GM12878 (cell line): ENCODE data around the gene PRRC2C. TPM values are rescaled to one million over a fixed set of nuclear protein-coding genes. Genes with fewer than 3 reads are reported as not detected.
A peak's percentile ranks its signal among the peaks of the same experiment; 100 is the strongest.

Experiments used
- ATAC-seq: fragments of 200-7000 bp; cut with Tn5 transposase; 3 replicates; pipeline ENCODE4 v1.9.1; 2020; ENCODE audit warnings: mild to moderate bottlenecking, moderate library complexity
- BruUV-seq: library from RNA; stranded (reverse); fragments of 400-500 nt; replicated peaks from 2 replicates; lab custom pipeline; 2021; lab: Mats Ljungman, UMichigan
- CTCF ChIA-PET: fragments of 300-600 bp; sonication (Branson Sonifier 250); formaldehyde crosslinking; extraction: SDS; loops from one replicate; lab custom pipeline; 2021; ENCODE audit warnings: inconsistent platforms; lab: Yijun Ruan, JAX
- POLR2A ChIA-PET: fragments of 350-600 bp; formaldehyde crosslinking; extraction: SDS; loops from one replicate; lab custom pipeline; 2021; ENCODE audit warnings: inconsistent platforms; lab: Charles Lee
- RAD21 ChIA-PET: fragments of 300-600 bp; sonication (Branson Sonifier 250); formaldehyde crosslinking; loops from one replicate; lab custom pipeline; 2023; ENCODE audit warnings: antibody characterized with exemption; ENCODE audit not compliant: unreplicated experiment; lab: Charles Lee
- SMC1A ChIA-PET: fragments of 300-600 bp; sonication (Branson Sonifier 250); formaldehyde crosslinking; loops from one replicate; lab custom pipeline; 2023; ENCODE audit not compliant: unreplicated experiment, uncharacterized antibody; lab: Charles Lee
- DNase-seq: peaks from one replicate; pipeline ENCODE4 v3.0.0-alpha.2; 2011; ENCODE audit warnings: low read depth, low spot score
- FAIRE-seq: peaks from 3 replicates; lab custom pipeline; 2011; peaks lifted over from hg19 to GRCh38; lab: Jason Lieb, UNC
- H2AFZ ChIP-seq: 2 replicates; pipeline ENCODE4 v1.6.0; 2011; ENCODE audit warnings: low read depth, low read length, control low read depth; ENCODE audit not compliant: control insufficient read depth
- H3K27ac ChIP-seq: 2 replicates; pipeline ENCODE4 v1.5.1; 2011; ENCODE audit warnings: control low read depth; ENCODE audit not compliant: control insufficient read depth, insufficient read depth
- H3K27me3 ChIP-seq, 2 experiments: replicated peaks in 1 of 2; 2 replicates each; pipeline versions ENCODE4 v1.6.0 to v1.6.1; 2011; ENCODE audit warnings: low read length in 1 of 2; ENCODE audit not compliant: control insufficient read depth in 2 of 2, insufficient read depth in 2 of 2
- H3K36me3 ChIP-seq, 2 experiments: 2 replicates each; pipeline ENCODE4 v1.5.1; 2011; ENCODE audit warnings: low read length in 1 of 2; ENCODE audit not compliant: control insufficient read depth in 2 of 2, insufficient read depth in 2 of 2
- H3K4me1 ChIP-seq: 2 replicates; pipeline ENCODE4 v1.6.1; 2011; ENCODE audit warnings: mild to moderate bottlenecking, low read length, moderate library complexity, mixed read lengths; ENCODE audit not compliant: control insufficient read depth, insufficient read depth
- H3K4me2 ChIP-seq: 2 replicates; pipeline ENCODE4 v1.6.0; 2011; ENCODE audit warnings: control low read depth; ENCODE audit not compliant: control insufficient read depth, insufficient read depth
- H3K4me3 ChIP-seq: fragments of 200-600 bp; sonication (generic); 2 replicates; pipeline ENCODE4 v1.5.1; 2016
- H3K79me2 ChIP-seq: 2 replicates; pipeline ENCODE4 v1.6.0; 2011; ENCODE audit warnings: low read length; ENCODE audit not compliant: control insufficient read depth, insufficient read depth
- H3K9ac ChIP-seq: 2 replicates; pipeline ENCODE4 v1.8.0; 2011; ENCODE audit warnings: low read length, control low read depth, mixed read lengths; ENCODE audit not compliant: control insufficient read depth, insufficient read depth
- H3K9me3 ChIP-seq: replicated peaks from 3 replicates; pipeline ENCODE4 v1.5.1; 2011; ENCODE audit warnings: mild to moderate bottlenecking, low read length; ENCODE audit not compliant: control insufficient read depth, insufficient read depth
- H4K20me1 ChIP-seq: 2 replicates; pipeline ENCODE4 v1.6.0; 2011; ENCODE audit not compliant: control insufficient read depth, insufficient read depth
- BCLAF1 ChIP-seq: fragments of 450-650 bp; IDR thresholded peaks from 2 replicates; pipeline ENCODE4 v1.6.1; 2017; ENCODE audit warnings: antibody characterized with exemption, mild to moderate bottlenecking, moderate library complexity
- CTCF ChIP-seq, 3 experiments: IDR thresholded peaks in 2 of 3; conservative IDR thresholded peaks in 1 of 3; 2 replicates each; pipeline ENCODE4 v1.5.1; 2011; ENCODE audit warnings: low read depth in 3 of 3, low read length in 3 of 3, mild to moderate bottlenecking in 3 of 3, control low read depth in 2 of 3, moderate library complexity in 2 of 3, inconsistent platforms in 1 of 3, mixed read lengths in 1 of 3; ENCODE audit not compliant: control insufficient read depth in 2 of 3, insufficient read depth in 1 of 3; ENCODE audit errors: extremely low read depth in 1 of 3
- EGR1 ChIP-seq, 2 experiments: IDR thresholded peaks; 1 replicate in 1 of 2; 2 replicates in 1 of 2; pipeline ENCODE4 v1.6.1; 2011 to 2012; ENCODE audit warnings: low read depth in 2 of 2, low read length in 2 of 2, borderline replicate concordance in 1 of 2, mild to moderate bottlenecking in 1 of 2, moderate library complexity in 1 of 2
- HDGF ChIP-seq: fragments of 450-650 bp; IDR thresholded peaks from 2 replicates; pipeline ENCODE4 v1.6.1; 2016; ENCODE audit warnings: antibody characterized with exemption
- MEF2B ChIP-seq: fragments of 450-650 bp; IDR thresholded peaks from 2 replicates; pipeline ENCODE4 v1.6.1; 2018; ENCODE audit warnings: mild to moderate bottlenecking, moderate library complexity; ENCODE audit not compliant: partially characterized antibody, poor library complexity, severe bottlenecking
- MLLT1 ChIP-seq: fragments of 450-650 bp; IDR thresholded peaks from 2 replicates; pipeline ENCODE4 v1.6.1; 2016; ENCODE audit warnings: mild to moderate bottlenecking
- MTA3 ChIP-seq: IDR thresholded peaks from 2 replicates; pipeline ENCODE4 v1.6.1; 2012; ENCODE audit warnings: low read length, inconsistent platforms, borderline replicate concordance
- POU2F2 ChIP-seq: IDR thresholded peaks from 3 replicates; pipeline ENCODE4 v1.6.1; 2011; ENCODE audit warnings: low read depth, mild to moderate bottlenecking, low read length, borderline replicate concordance
- YBX1 ChIP-seq: fragments of 450-650 bp; IDR thresholded peaks from 2 replicates; pipeline ENCODE4 v1.6.1; 2016; ENCODE audit warnings: antibody characterized with exemption
- WGBS: methylation state at CpG from one replicate; pipeline ENCODE4 v1.1.6; 2016; ENCODE audit warnings: low lambda C conversion rate; ENCODE audit not compliant: insufficient replicate concordance, insufficient coverage; ENCODE audit errors: missing lambda C conversion rate; 5-methylcytosine and 5-hydroxymethylcytosine counted together
- in situ Hi-C: fragments of 300-500 bp; cut with MboI; formaldehyde crosslinking; loops from 9 replicates; pipeline ENCODE4 v1.14.3; 2018; ENCODE audit warnings: mixed read lengths
- intact Hi-C: fragments of 100-400 bp; cut with micrococcal nuclease; formaldehyde crosslinking; loops from one replicate; pipeline ENCODE4 v1.14.2; 2022; ENCODE audit not compliant: unreplicated experiment
- polyA plus RNA-seq, 11 experiments: library from polyadenylated mRNA; depleted of rRNA in 4 of 11; unstranded in 6 of 11; stranded (reverse) in 5 of 11; fragments of >200 nt; fragmentation: Nextera tagmentation in 4 of 11; fragmentation: Illumina TruSeq in 1 of 11; extraction: Ambion mirVana in 4 of 11; extraction: Trizol in 1 of 11; gene quantifications; 1 replicate in 1 of 11; 2 replicates in 10 of 11; pipeline versions ENCODE4 v1.2.1 to v1.2.3, GENCODE V29; 2011 to 2016; ENCODE audit warnings: inconsistent platforms in 2 of 11, missing spikeins in 2 of 11, low read depth in 1 of 11
- total RNA-seq, 4 experiments: library from RNA; depleted of rRNA in 3 of 4; stranded (reverse); fragments of >200 nt in 3 of 4; fragmentation: Illumina TruSeq in 1 of 4; extraction: Trizol in 1 of 4; gene quantifications; 2 replicates each; pipeline versions ENCODE4 v1.2.1 to v1.2.3, GENCODE V29; 2013 to 2021

PRRC2C gene
- total and polyA plus RNA-seq, 10 of the 15 experiments (the other 5 are each of a cell fraction or from before 2014, with no cell fraction given), result 53.4 to 182 (median 91.8) TPM

GRCh38 chr1:171566467-171566866 is 81.1 kb downstream of the PRRC2C start:
- intact Hi-C loops, result loop anchor here (2.0 kb wide), 1 partner anchor 20 kb away; no protein-coding TSS in a partner anchor
- no peaks in the 10 kb centered on the region for H3K9me3 ChIP-seq
- H3K4me1 ChIP-seq, result no peaks in the 10 kb centered on the region
- BruUV-seq, result no TSS peak
- H3K27me3 ChIP-seq, result no peaks in the 10 kb centered on the region
- ATAC-seq (no peak), DNase-seq (no peak), FAIRE-seq (no peak)
- ChIA-PET POLR2A (interaction anchor here (0.5 kb wide), 1 partner anchor 25 kb away, joined by 6 read pairs; no protein-coding TSS in a partner anchor), SMC1A (interaction anchor here (0.6 to 3.7 kb wide), 8 partner anchors 11 to 149 kb away, joined by 3 to 18 read pairs (median 4); no protein-coding TSS in a partner anchor), RAD21 (interaction anchor here (1.4 to 1.8 kb wide), 3 partner anchors 21 to 147 kb away, joined by 4 read pairs; no protein-coding TSS in a partner anchor), CTCF (interaction anchor here (0.9 to 2.3 kb wide), 9 partner anchors 13 to 151 kb away, joined by 3 to 16 read pairs (median 3); partner anchors contain the start of gene PRRC2C)
- peak in 2 of 3 experiments; percentile 5 to 28; a peak in 2 of 6 replicates for TF ChIP-seq CTCF (IDR thresholded peaks at IDR 0.05 in 2 of 3, conservative IDR thresholded peaks at IDR 0.05 in 1 of 3; ENCODE audit: control insufficient read depth in 2 of 3, extremely low read depth in 1 of 3, insufficient read depth in 1 of 3, low read depth in 3 of 3, low read length in 3 of 3)
- TF ChIP-seq EGR1 (IDR thresholded peaks at IDR 0.05; ENCODE audit: borderline replicate concordance in 1 of 2, low read depth in 2 of 2, low read length in 2 of 2), result no peak
- H2AFZ ChIP-seq, result no peak overlapping the region
- H3K4me3 ChIP-seq, result no peak overlapping the region
- H3K27ac ChIP-seq, result no peak overlapping the region
- H4K20me1 ChIP-seq, result no peaks in the 10 kb centered on the region
- H3K36me3 ChIP-seq, result peaks cover 8 to 42% of the 10 kb centered on the region in 2 experiments; a peak in 3 of 4 replicates
- WGBS, result 93% methylated on average over 3 of the region's 3 CpGs
- H3K79me2 ChIP-seq, result no peaks in the 10 kb centered on the region; the same call in 1 of the 2 replicates
- H3K4me2 ChIP-seq, result no peak overlapping the region
- in situ Hi-C loops, result no loop called here
- H3K9ac ChIP-seq, result no peak overlapping the region

GRCh38 chr1:171570295-171570694 is 85.0 kb downstream of the PRRC2C start:
- H3K36me3 ChIP-seq, result peaks cover 7 to 32% of the 10 kb centered on the region in 2 experiments
- FAIRE-seq (no peak), DNase-seq (no peak), ATAC-seq (no peak)
- no peaks in the 10 kb centered on the region for H4K20me1 ChIP-seq
- no peaks in the 10 kb centered on the region for H3K27me3 ChIP-seq
- no peaks in the 10 kb centered on the region; the same call in 1 of the 2 replicates for H3K79me2 ChIP-seq
- no peak overlapping the region for H2AFZ ChIP-seq
- H3K27ac ChIP-seq, result no peak overlapping the region
- ChIA-PET SMC1A (no interaction called here), RAD21 (no interaction called here), POLR2A (no interaction called here), CTCF (interaction anchor here (0.5 to 1.7 kb wide), 3 partner anchors 10 to 74 kb away, joined by 3 to 7 read pairs (median 4); no protein-coding TSS in a partner anchor)
- no TSS peak for BruUV-seq
- H3K4me2 ChIP-seq, result no peak overlapping the region
- H3K9me3 ChIP-seq, result no peaks in the 10 kb centered on the region
- H3K4me3 ChIP-seq, result no peak overlapping the region
- in situ Hi-C loops, result no loop called here
- H3K9ac ChIP-seq, result no peak overlapping the region
- H3K4me1 ChIP-seq, result no peaks in the 10 kb centered on the region
- intact Hi-C loops, result loop anchor here (5.0 kb wide), 2 partner anchors 38 to 147 kb away; no protein-coding TSS in a partner anchor
- WGBS, result 95% methylated on average over 2 of the region's 2 CpGs
- TF ChIP-seq YBX1 (no peak), MLLT1 (no peak), MEF2B (no peak), BCLAF1 (no peak), HDGF (no peak), POU2F2 (no peak), MTA3 (no peak)
